Caco-2 (cell line): ENCODE measurements around the gene LAD1. TPM values are rescaled to one million over a fixed set of nuclear protein-coding genes. Genes with fewer than 3 reads are reported as not detected.

ENCODE experiments used
- BruUV-seq: library from RNA; stranded (reverse); fragments of 400-500 nt; replicated peaks from 2 replicates; lab custom pipeline; 2021; lab: Mats Ljungman, UMichigan
- CTCF ChIA-PET: fragments of 300-600 bp; sonication (Branson Sonifier 250); formaldehyde crosslinking; loops from one replicate; lab custom pipeline; 2022; ENCODE audit warnings: antibody characterized with exemption; lab: Charles Lee
- POLR2A ChIA-PET: fragments of 300-600 bp; sonication (Branson Sonifier 250); formaldehyde crosslinking; loops from one replicate; lab custom pipeline; 2022; ENCODE audit warnings: antibody characterized with exemption; lab: Charles Lee
- DNase-seq, 2 experiments: peaks; one replicate each; pipeline versions ENCODE4 v3.0.0 to v3.0.0-alpha.2; 2020 to 2022
- H3K27me3 ChIP-seq: replicated peaks from 2 replicates; pipeline ENCODE4 v1.6.0; 2011; ENCODE audit warnings: low read length; ENCODE audit not compliant: control insufficient read depth, insufficient read depth
- H3K36me3 ChIP-seq: 2 replicates; pipeline ENCODE4 v1.5.1; 2011; ENCODE audit warnings: low read length; ENCODE audit not compliant: control insufficient read depth, insufficient read depth
- H3K4me1 ChIP-seq: fragments of 250-450 bp; sonication (Bioruptor Pico); 2 replicates; pipeline ENCODE4 v1.5.1; 2020; ENCODE audit warnings: mild to moderate bottlenecking
- H3K4me3 ChIP-seq: 2 replicates; pipeline ENCODE4 v1.5.1; 2011; ENCODE audit warnings: low read depth, mild to moderate bottlenecking, control low read depth, low read length
- H3K9me3 ChIP-seq: fragments of 250-450 bp; sonication (Bioruptor Pico); 2 replicates; pipeline ENCODE4 v1.5.1; 2020; ENCODE audit warnings: mild to moderate bottlenecking, moderate library complexity
- H3K27ac Mint-ChIP-seq: one replicate; pipeline ENCODE4 v1.8.0; 2022; ENCODE audit warnings: mixed read lengths; ENCODE audit not compliant: unreplicated experiment
- H3K27me3 Mint-ChIP-seq: one replicate; pipeline ENCODE4 v1.8.0; 2022; ENCODE audit warnings: mixed read lengths; ENCODE audit not compliant: insufficient read depth, unreplicated experiment
- H3K36me3 Mint-ChIP-seq: one replicate; pipeline ENCODE4 v1.8.0; 2022; ENCODE audit warnings: mild to moderate bottlenecking, mixed read lengths; ENCODE audit not compliant: insufficient read depth, unreplicated experiment
- H3K4me1 Mint-ChIP-seq: one replicate; pipeline ENCODE4 v1.8.0; 2022; ENCODE audit warnings: low read depth, mixed read lengths; ENCODE audit not compliant: unreplicated experiment
- H3K4me3 Mint-ChIP-seq: one replicate; pipeline ENCODE4 v1.8.0; 2022; ENCODE audit warnings: mild to moderate bottlenecking, moderate library complexity, mixed read lengths; ENCODE audit not compliant: unreplicated experiment
- H3K9me3 Mint-ChIP-seq: one replicate; pipeline ENCODE4 v1.8.0; 2022; ENCODE audit warnings: mixed read lengths; ENCODE audit not compliant: unreplicated experiment
- intact Hi-C: fragments of 100-400 bp; cut with micrococcal nuclease; formaldehyde crosslinking; loops from one replicate; pipeline ENCODE4 v1.10.0; 2022; ENCODE audit not compliant: unreplicated experiment
- total RNA-seq: library from RNA; stranded (reverse); gene quantifications from 2 replicates; pipeline ENCODE4 v1.2.3, GENCODE V29; 2022
- TF ChIP-seq, protein P1 (sequence below), 2 experiments: fragments of 200-600 bp in 1 of 2; IDR thresholded peaks; 1 replicate in 1 of 2; 2 replicates in 1 of 2; pipeline versions ENCODE4 v1.5.1 to v1.8.0; 2011 to 2022; ENCODE audit warnings: antibody characterized with exemption in 1 of 2, control low read depth in 1 of 2, inconsistent platforms in 1 of 2, low read depth in 1 of 2, low read length in 1 of 2, mild to moderate bottlenecking in 1 of 2, moderate library complexity in 1 of 2; ENCODE audit not compliant: insufficient read depth in 1 of 2, severe bottlenecking in 1 of 2, unreplicated experiment in 1 of 2

LAD1 gene
- total RNA-seq, 1 experiment from 2014 or later, result 80.5 TPM

DNA sequence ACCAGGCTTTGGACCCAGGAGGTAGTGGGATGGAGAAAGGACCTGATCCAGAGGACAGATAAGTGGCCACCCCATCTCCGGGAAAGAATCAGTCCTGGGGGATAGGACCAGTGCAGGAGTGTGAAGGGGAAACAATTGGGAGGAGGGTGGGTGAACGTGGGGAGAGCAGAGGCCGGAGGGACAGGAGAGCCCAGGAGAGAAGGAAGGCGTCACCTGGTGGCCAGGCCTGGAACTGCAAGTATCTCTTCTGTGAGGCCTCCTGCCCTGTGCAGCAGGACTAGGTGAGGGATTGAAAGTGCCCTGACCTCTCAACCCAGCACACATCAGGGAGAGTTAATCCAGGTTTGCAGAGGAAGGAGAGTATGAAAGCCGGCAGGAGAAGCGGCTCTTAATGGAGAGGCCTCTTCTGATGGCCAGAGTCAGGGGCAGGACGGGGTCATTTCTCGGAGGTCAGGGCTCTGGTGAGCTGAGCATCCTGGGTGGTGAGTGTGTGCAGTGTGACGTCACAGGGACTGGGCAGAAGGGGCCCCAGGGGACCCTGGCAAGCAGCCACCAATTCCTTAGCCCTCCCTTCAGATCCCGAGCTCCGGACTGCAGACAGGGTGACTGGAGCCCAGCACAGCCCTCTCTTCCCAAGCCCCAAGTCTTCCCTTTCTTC lies 9.2 kb upstream of the LAD1 start:
- Histone ChIP-seq H3K9me3 (no peaks in the 10 kb centered on the region), H3K27me3 (no peaks in the 10 kb centered on the region), H3K36me3 (no peaks in the 10 kb centered on the region), H3K4me3 (no peak overlapping the region), H3K4me1 (peaks cover 42% of the 10 kb centered on the region)
- Mint-ChIP-seq H3K4me1 (peaks cover 11% of the 10 kb centered on the region), H3K27ac (peak overlapping the region; percentile 23), H3K4me3 (no peak overlapping the region), H3K27me3 (no peaks in the 10 kb centered on the region), H3K9me3 (no peaks in the 10 kb centered on the region), H3K36me3 (no peaks in the 10 kb centered on the region)
- ChIA-PET CTCF (interaction anchor here (0.8 to 1.5 kb wide), 3 partner anchors 9 to 99 kb away, joined by 3 to 4 read pairs (median 3); partner anchors contain the start of gene LAD1), POLR2A (no interaction called here)
- no TSS peak for BruUV-seq
- intact Hi-C loops, result loop anchor here (1.0 to 5.0 kb wide), 3 partner anchors 9 to 61 kb away; partner anchors contain the start of gene LAD1
- TF ChIP-seq, protein P1, sequence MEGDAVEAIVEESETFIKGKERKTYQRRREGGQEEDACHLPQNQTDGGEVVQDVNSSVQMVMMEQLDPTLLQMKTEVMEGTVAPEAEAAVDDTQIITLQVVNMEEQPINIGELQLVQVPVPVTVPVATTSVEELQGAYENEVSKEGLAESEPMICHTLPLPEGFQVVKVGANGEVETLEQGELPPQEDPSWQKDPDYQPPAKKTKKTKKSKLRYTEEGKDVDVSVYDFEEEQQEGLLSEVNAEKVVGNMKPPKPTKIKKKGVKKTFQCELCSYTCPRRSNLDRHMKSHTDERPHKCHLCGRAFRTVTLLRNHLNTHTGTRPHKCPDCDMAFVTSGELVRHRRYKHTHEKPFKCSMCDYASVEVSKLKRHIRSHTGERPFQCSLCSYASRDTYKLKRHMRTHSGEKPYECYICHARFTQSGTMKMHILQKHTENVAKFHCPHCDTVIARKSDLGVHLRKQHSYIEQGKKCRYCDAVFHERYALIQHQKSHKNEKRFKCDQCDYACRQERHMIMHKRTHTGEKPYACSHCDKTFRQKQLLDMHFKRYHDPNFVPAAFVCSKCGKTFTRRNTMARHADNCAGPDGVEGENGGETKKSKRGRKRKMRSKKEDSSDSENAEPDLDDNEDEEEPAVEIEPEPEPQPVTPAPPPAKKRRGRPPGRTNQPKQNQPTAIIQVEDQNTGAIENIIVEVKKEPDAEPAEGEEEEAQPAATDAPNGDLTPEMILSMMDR (IDR thresholded peaks at IDR 0.05; ENCODE audit: insufficient read depth in 1 of 2, low read depth in 1 of 2, low read length in 1 of 2, severe bottlenecking in 1 of 2, unreplicated experiment in 1 of 2), result peak; percentile 90 to 96
- peak; percentile 89 to 90 for DNase-seq

DNA sequence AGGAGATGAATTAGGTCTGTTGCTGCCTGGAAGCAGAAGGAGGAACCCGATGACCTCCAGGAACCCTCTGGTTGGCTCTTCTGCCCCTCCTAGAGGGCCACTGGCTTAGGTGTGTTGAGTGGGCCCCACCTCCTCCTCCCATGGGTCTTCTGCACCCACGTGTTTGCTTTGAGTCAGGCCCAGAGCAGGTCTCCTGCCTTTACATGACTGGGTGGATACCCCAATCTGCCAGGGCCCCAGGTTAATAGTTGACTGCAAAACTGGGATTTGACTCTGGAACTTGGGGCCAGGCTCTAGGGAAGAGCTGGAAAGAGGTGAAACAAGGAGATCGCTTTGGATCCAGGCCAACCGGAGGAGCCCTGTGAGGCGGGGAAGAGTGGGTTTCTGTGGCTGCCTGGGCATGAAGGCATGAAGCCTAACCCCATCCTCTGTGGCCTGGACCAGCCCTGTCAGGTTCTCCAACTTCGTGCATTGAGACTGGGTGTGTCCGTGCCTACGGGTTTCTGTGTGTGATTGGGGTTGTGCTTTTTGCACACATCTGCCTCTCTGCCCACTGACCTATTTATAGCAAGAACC lies 7.8 kb upstream of the LAD1 start:
- no peaks in the 10 kb centered on the region for H3K9me3 ChIP-seq
- no peaks in the 10 kb centered on the region for H3K36me3 ChIP-seq
- peak in 1 of 2 experiments; percentile 74 for DNase-seq
- H3K27me3 ChIP-seq, result no peaks in the 10 kb centered on the region
- ChIA-PET CTCF (interaction anchor here (1.9 kb wide), 1 partner anchor 21 kb away, joined by 12 read pairs; no protein-coding TSS in a partner anchor), POLR2A (no interaction called here)
- Mint-ChIP-seq H3K9me3 (no peaks in the 10 kb centered on the region), H3K4me3 (no peak overlapping the region), H3K27ac (peak overlapping the region; percentile 23), H3K27me3 (no peaks in the 10 kb centered on the region), H3K36me3 (no peaks in the 10 kb centered on the region), H3K4me1 (peaks cover 11% of the 10 kb centered on the region)
- TF ChIP-seq, protein P1 (IDR thresholded peaks at IDR 0.05; ENCODE audit: insufficient read depth in 1 of 2, low read depth in 1 of 2, low read length in 1 of 2, severe bottlenecking in 1 of 2, unreplicated experiment in 1 of 2), result no peak
- H3K4me1 ChIP-seq, result peaks cover 42% of the 10 kb centered on the region
- intact Hi-C loops, result loop anchor here (5.0 kb wide), 1 partner anchor 60 kb away; no protein-coding TSS in a partner anchor
- no peak overlapping the region for H3K4me3 ChIP-seq
- no TSS peak for BruUV-seq

- peak; percentile 54 to 79 for DNase-seq
- peaks cover 15% of the 10 kb centered on the region for H3K4me1 Mint-ChIP-seq
- no peaks in the 10 kb centered on the region for H3K27me3 ChIP-seq
- peaks cover 53% of the 10 kb centered on the region for H3K4me1 ChIP-seq
- CTCF ChIA-PET, result interaction anchor here (1.7 to 1.9 kb wide), 2 partner anchors 17 to 20 kb away, joined by 4 to 12 read pairs; no protein-coding TSS in a partner anchor
- H3K27me3 Mint-ChIP-seq, result no peaks in the 10 kb centered on the region
- POLR2A ChIA-PET, result no interaction called here
- TF ChIP-seq, protein P1 (IDR thresholded peaks at IDR 0.05; ENCODE audit: insufficient read depth in 1 of 2, low read depth in 1 of 2, low read length in 1 of 2, severe bottlenecking in 1 of 2, unreplicated experiment in 1 of 2), result no peak
- H3K36me3 Mint-ChIP-seq, result no peaks in the 10 kb centered on the region
- H3K27ac Mint-ChIP-seq, result peak overlapping the region; percentile 79
- no peaks in the 10 kb centered on the region for H3K9me3 Mint-ChIP-seq
- H3K4me3 ChIP-seq, result no peak overlapping the region
- peak overlapping the region; percentile 12 for H3K4me3 Mint-ChIP-seq
- intact Hi-C loops, result loop anchor here (2.0 to 5.0 kb wide), 2 partner anchors 58 to 151 kb away; no protein-coding TSS in a partner anchor
- no TSS peak for BruUV-seq
- no peaks in the 10 kb centered on the region for H3K36me3 ChIP-seq
- H3K9me3 ChIP-seq, result no peaks in the 10 kb centered on the region
Measured at GRCh38 chr1:201405484-201405831, 6.3 kb upstream of the LAD1 start.
